HG02623 (cell line): ENCODE data around the gene COQ3.
A peak's percentile ranks its signal among the peaks of the same experiment; 100 is the strongest.

Experiments
- ATAC-seq: cut with Tn5 transposase; IDR thresholded peaks from one replicate; pipeline ENCODE4 v1.9.1; 2021; ENCODE audit warnings: moderate library complexity; ENCODE audit not compliant: unreplicated experiment

The COQ3 gene, protein sequence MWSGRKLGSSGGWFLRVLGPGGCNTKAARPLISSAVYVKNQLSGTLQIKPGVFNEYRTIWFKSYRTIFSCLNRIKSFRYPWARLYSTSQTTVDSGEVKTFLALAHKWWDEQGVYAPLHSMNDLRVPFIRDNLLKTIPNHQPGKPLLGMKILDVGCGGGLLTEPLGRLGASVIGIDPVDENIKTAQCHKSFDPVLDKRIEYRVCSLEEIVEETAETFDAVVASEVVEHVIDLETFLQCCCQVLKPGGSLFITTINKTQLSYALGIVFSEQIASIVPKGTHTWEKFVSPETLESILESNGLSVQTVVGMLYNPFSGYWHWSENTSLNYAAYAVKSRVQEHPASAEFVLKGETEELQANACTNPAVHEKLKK

DNA sequence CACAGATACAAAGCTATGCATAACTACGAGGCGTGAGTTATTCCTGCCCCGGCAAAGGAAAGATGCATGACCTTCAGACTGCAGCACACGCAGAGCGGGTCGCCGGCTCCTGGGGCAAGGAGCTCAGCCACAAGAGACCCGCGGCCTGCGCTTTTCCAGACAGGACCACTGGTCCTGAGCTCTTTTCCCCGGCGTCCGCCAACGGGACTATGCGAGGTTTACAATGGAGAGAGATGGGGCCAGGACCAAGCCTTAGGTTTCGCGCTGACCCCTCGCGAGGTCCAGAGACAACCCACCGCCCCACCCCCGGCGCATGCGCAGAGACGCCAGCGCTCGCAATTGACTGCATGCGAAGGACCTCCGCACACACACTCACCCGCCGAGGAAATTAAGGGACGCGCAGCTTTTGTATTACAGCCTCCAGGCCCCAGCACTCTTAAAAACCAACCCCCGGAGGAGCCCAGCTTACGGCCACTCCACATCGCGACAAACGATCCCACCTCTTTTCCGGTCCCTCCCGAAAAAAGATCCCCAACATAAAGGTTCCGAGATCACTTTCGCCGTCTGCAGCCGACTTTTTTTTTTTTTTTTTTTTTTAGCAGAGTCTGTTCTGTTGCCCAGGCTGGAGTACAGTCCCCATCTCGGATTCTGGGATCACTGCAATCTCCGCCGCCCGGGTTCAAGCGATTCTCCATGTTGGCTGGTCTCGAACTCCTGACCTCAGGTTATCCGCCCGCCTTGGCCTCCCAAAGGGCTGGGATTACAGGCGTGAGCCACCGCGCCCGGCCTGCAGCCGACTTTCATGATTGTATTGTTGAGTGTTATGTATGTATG, at the start of gene COQ3:
COQ3 (minus strand) TSS at position 498 of the 834 bp plus-strand sequence; CDS start at position 482, 16 bp downstream.
- peak; percentile 74 for ATAC-seq

DNA sequence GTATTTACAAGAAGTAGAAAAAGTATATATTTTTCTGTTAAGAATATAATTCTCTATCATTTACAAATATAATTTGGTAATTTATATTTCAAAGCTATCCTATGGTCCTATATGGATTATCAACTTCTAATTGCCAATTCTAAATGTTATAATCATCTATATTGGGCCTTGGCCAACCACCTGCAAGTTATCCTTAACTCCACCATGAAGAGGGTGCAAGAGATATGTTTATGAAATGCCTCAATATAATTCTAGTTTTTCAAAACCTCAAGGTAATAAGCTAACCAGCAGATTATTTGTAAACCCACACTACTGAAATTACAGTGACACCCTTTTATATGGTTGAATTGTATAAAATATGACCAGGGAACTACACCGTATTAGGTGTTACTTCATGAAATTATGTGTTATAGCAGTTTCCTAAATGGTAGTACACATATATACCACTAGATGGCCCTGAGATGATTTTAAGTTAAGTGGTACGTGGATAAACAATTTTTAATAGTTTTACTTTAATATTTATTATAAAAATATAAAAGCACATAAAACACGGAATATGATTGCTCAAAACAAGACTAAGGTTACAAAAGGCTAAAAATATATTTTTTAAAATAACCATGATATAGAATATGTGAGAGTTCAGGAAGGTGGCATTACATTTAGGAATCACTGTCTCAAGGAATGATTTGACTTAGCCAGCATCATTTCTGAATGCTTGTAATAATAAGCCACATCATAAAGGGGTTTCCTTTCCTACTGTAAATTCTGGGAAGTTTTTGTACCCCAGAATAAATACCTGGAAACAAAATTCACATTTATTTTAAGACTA, 40.9 kb upstream of the COQ3 start:
- ATAC-seq: peak; percentile 76

- ATAC-seq: no peak
Observed at GRCh38 chr6:99432877-99433276, 38.9 kb upstream of the COQ3 start.

DNA sequence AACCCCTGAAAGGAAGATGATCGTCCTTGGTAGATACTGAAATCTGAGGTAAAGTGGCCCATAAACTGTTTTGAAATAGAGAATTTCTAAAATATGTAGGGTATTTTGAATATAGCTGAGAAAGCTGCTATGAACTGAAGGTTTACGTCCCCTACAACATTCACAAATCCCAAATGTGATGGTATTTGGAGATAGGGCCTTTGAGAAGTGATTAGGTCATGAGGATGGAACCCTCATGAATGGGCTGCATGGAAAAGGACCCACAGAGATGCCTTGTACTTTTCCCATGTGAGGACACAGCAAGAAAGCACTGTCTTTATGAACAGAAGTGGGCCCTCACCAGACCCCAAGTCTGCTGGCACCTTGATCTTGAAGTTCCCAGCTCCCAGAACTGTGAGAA, 37.9 kb upstream of the COQ3 start:
- no peak for ATAC-seq

- no peak for ATAC-seq
Observed at GRCh38 chr6:99427988-99428387, 34.0 kb upstream of the COQ3 start.

- no peak for ATAC-seq
Observed at GRCh38 chr6:99426451-99426757, 32.4 kb upstream of the COQ3 start.

DNA sequence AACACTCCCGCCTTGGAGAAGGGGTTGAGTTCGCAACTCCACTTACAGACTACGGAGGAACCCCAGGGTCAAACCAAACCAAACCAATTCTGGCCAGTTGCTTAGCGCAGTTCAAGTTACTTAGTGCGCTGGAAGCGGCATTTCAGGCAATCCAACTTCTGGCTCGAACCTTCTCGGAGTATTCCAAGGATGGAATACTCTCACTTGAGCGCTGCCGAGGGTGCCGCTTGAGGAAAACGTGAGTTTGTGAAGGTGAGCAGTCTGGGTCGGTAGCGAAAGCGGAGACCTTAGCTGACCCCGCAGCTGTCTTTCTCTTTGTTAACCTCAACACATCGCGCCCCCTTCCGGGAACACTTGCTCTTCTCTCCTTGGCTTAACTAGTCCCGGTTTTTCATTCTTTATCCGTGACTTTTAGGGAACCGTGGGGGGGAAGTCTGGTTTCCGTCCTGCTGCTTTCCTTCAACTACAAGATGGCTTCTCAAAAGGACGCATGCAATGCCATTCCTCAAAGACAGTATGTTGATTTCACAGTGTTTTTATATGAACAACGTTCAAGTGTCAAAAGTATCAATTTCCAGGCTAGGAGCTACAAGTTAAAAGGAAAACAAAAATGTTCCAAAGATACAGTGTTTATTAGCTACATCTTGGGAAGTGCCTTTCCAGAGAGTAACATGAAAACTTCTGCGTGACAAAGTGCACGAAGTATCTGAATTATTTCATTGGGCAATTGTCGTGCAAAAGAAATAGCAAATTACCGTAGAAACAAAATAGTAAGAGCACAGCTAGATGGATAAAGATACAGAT, 31.9 kb upstream of the COQ3 start:
- peak; percentile 41 for ATAC-seq

DNA sequence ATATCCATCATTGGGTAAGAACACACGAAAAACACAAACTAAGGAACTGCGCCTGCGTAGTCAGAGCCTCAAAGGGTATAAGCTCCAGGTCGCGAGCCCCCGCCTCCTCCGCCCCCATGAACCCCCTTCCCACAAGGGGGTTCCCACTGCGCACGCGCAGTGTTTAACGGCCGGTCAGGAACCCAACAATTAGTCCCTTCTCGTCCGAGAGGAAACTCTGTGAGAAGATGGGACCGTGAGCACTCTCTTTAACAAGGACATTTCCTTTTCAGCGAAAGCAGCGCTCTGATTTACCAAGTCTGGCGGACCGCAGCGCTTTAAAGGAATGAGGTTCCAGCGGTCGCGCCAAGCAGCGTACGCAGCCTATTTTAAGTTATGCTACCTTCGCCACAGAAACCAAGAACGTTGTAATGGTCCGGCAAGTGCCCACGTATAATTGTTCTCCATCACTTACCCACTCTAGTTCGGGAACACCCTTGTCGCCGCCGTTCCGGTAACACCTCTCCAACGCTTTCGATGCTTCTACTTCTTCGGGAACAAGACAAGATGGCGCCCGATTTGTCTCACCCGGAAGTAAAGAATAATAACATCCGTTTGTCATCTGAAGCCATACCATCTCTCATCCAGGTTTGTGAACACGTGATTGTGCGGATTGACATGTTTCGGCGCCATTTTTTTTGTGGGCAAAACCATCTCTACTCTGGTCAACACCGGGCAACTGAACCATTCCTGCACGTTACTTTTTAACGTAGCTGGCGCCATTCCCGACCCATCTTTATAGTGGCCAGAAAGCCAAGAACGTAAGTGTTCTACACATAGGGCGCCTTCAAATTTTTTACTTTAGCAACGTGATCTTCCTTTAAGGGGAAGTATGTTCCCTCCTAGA, 31.0 kb upstream of the COQ3 start, which contains the start of gene PNISR:
PNISR (minus strand) TSS at position 548 of the 886 bp plus-strand sequence. CDS start 10,649 bp downstream, outside the sequence.
- ATAC-seq: peak; percentile 84

- ATAC-seq: no peak
Observed at GRCh38 chr6:99424022-99424421, 30.0 kb upstream of the COQ3 start.

- no peak for ATAC-seq
Observed at GRCh38 chr6:99422912-99423311, 28.9 kb upstream of the COQ3 start.

- ATAC-seq: peak; percentile 75
Observed at GRCh38 chr6:99416892-99417767, 23.1 kb upstream of the COQ3 start.

GRCh38 chr6:99416226-99416625, 22.2 kb upstream of the COQ3 start:
- no peak for ATAC-seq

DNA sequence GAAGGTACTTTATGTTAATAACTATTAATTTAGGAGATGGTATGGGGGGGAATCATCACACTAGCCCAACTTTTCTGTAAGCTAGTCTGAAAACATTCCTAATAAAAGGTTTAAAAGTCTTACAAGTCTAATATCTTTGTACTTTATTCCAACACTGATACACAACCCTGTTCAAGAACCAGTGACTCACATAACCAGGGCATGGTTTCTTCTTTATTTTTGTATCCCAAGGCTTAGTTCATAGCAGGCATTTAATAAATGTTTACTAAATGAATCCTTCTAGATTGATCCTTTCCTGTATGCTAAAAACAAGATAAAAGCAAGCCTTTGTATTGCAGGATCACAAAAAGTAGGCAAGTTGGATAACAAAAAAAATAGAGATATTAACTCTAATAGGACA, 21.5 kb upstream of the COQ3 start:
- no peak for ATAC-seq

DNA sequence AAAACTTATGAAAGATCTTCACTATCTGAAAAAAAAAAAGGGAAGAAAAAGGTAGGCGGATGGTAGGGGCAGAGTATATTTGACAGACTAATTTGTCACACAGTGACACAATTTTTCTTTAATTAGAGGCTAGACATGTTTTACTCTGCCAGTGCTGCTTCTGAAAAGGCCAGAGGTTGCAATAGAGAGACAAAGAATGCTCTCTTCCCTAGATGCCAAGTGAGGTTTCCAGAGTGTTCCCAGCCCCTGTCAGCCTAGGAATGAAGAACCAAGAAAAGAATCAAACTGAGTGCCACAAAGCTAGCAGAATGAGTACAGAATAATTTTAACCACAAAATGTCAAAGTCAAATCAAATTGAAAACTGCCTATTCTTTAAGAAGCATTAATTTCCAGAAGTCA, 18.1 kb upstream of the COQ3 start:
- ATAC-seq: no peak

GRCh38 chr6:99409672-99410071, 15.7 kb upstream of the COQ3 start:
- ATAC-seq: no peak

DNA sequence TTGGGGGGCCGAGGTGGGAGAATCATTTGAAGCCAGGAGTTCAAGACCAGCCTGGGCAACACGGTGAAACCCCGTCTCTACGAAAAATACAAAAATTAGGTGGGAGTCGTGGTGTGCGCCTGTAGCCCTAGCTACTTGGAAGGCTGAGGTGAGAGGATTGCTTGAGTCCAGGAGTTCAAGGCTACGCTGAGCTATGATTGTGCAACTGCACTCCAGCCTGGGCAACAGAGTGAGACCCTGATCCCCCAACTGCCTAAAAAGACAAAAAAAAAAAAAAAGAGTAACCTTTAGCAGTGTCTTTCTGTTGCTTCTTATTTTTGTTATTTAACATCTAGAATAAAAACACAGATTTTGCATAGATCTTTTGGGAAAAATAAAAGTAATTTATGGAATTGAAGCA, 13.1 kb upstream of the COQ3 start:
- ATAC-seq: no peak

DNA sequence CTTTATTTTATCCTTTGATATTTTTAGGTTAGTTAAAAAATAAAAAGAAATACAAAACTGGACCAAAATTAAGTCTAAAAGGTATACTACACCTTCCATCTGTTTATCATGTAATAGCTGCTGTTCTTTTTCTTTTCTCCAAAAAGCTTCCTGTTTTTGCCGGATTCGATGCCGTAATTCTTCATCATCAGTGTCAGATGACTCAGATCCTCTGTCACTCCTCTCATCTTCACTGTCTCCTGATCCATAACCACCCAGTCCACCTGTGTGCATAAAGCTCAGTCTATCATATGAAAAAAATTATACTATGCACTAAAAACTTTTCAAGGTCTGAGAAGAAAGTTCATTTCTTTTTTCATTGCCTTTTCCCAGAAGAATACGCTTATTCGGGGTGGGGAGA, 8.5 kb upstream of the COQ3 start:
- ATAC-seq: no peak

DNA sequence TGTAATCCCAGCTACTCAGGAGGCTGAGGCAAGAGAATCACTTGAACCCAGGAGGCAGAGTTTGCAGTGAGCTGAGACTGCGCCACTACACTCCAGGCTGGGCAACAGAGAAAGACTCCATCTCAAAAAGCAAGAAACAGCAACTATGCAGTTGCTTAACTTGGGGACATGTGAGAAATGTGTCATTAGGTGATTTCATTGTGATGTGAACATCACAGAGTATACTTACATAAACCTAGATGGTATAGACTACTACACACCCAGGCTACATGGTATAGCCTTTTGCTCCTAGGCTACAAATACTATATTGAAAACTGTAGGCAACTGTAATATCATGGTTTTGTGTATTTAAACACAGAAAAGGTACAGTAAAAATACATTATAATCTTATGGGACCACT, 3.3 kb upstream of the COQ3 start:
- no peak for ATAC-seq

DNA sequence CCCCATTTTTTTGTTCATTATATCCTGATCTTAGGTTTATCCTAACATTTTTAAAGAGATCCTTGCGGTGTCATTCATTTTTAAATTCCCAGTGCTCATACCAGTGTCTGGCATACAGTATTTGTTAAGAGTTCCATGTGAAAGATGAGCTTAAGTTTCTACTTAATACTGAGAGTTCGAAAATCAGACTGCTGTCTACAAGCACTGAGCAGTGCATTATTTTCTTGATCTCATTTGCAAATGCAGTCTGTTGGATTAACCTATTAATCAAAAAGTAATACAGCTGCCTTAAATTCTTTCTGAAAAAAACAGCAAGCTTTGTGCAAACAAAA, 663 bp downstream of the COQ3 start:
- peak; percentile 23 for ATAC-seq
